Measurements from ENCODE around the gene NCKAP1.

- TF ChIP-seq CTCF (conservative IDR thresholded peaks at IDR 0.05; ENCODE audit: low read depth, low read length) (no peak), EZH2 (IDR thresholded peaks at IDR 0.05; ENCODE audit: low read length, unreplicated experiment) (no peak)
Measured at GRCh38 chr2:183021613-183022012, 16.6 kb downstream of the NCKAP1 start.
